Ishikawa (cell line): Measurements from ENCODE around the gene HBZ.

Source experiments
- CEBPB ChIP-seq: IDR thresholded peaks from 2 replicates; pipeline ENCODE4 v1.6.1; 2012
- CREB1 ChIP-seq: IDR thresholded peaks from 2 replicates; pipeline ENCODE4 v1.6.1; 2012; ENCODE audit warnings: low read depth
- EGR1 ChIP-seq: IDR thresholded peaks from 2 replicates; pipeline ENCODE4 v1.6.1; 2012
- EP300 ChIP-seq: IDR thresholded peaks from 2 replicates; pipeline ENCODE4 v1.6.1; 2012; ENCODE audit warnings: borderline replicate concordance
- FOXM1 ChIP-seq: IDR thresholded peaks from 2 replicates; pipeline ENCODE4 v1.6.1; 2012; ENCODE audit warnings: low read depth, borderline replicate concordance
- MAX ChIP-seq: IDR thresholded peaks from 2 replicates; pipeline ENCODE4 v1.6.1; 2012
- NFIC ChIP-seq: IDR thresholded peaks from 2 replicates; pipeline ENCODE4 v1.6.1; 2012
- RAD21 ChIP-seq: IDR thresholded peaks from 2 replicates; pipeline ENCODE4 v1.6.1; 2012; ENCODE audit warnings: low read depth
- REST ChIP-seq: IDR thresholded peaks from 2 replicates; pipeline ENCODE4 v1.6.1; 2012; ENCODE audit warnings: low read depth, mild to moderate bottlenecking
- TAF1 ChIP-seq: IDR thresholded peaks from 2 replicates; pipeline ENCODE4 v1.6.1; 2012; ENCODE audit warnings: low read depth, mild to moderate bottlenecking
- TCF12 ChIP-seq: IDR thresholded peaks from 2 replicates; pipeline ENCODE4 v1.6.1; 2012; ENCODE audit warnings: low read depth
- TEAD4 ChIP-seq: IDR thresholded peaks from 2 replicates; pipeline ENCODE4 v1.6.1; 2012
- YY1 ChIP-seq: IDR thresholded peaks from 2 replicates; pipeline ENCODE4 v1.6.1; 2012; ENCODE audit warnings: low read depth
- ZBTB7A ChIP-seq: IDR thresholded peaks from 2 replicates; pipeline ENCODE4 v1.6.1; 2012; ENCODE audit warnings: low read depth
- TF ChIP-seq, protein P1 (sequence below): IDR thresholded peaks from 2 replicates; pipeline ENCODE4 v1.6.1; 2012

Gene HBZ

GRCh38 chr16:189604-190186 is 37.3 kb downstream of the HBZ start:
- TF ChIP-seq TAF1 = no peak
- no peak for TF ChIP-seq CREB1
- no peak for TF ChIP-seq MAX
- no peak for TF ChIP-seq EP300
- TF ChIP-seq EGR1 = no peak
- TF ChIP-seq YY1 = no peak
- TF ChIP-seq RAD21 = no peak
- TF ChIP-seq REST = no peak
- no peak for TF ChIP-seq ZBTB7A
- TF ChIP-seq, protein P1, sequence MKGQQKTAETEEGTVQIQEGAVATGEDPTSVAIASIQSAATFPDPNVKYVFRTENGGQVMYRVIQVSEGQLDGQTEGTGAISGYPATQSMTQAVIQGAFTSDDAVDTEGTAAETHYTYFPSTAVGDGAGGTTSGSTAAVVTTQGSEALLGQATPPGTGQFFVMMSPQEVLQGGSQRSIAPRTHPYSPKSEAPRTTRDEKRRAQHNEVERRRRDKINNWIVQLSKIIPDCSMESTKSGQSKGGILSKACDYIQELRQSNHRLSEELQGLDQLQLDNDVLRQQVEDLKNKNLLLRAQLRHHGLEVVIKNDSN = no peak
- no peak for TF ChIP-seq CEBPB
- no peak for TF ChIP-seq TEAD4
- TF ChIP-seq NFIC = no peak
- TF ChIP-seq FOXM1 = no peak
- no peak for TF ChIP-seq TCF12

DNA sequence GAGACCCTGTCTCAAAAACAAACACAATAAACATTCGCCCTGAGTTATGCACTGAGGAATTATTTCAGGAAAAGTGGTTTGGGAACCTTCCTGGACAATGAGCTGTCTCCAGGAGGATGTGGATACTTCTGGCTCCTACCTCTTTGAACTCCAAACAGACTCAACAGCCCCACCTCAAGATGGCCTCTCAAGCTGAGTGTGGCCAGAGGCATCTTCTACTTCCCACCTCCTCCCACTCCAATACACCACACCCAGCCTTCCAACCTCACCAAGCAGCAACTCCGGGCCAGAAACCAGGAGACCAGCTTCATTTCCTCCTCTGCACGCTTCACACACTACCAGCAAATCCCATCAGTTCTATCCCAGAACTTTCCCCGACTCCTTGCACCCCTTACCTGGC is 39.4 kb downstream of the HBZ start:
- TF ChIP-seq FOXM1 (no peak), NFIC (no peak), REST (no peak), CEBPB (no peak), TCF12 (no peak), CREB1 (no peak), ZBTB7A (no peak), EGR1 (no peak), EP300 (no peak), MAX (no peak), YY1 (no peak), RAD21 (no peak), TEAD4 (no peak), TAF1 (no peak)
- TF ChIP-seq, protein P1 = no peak

DNA sequence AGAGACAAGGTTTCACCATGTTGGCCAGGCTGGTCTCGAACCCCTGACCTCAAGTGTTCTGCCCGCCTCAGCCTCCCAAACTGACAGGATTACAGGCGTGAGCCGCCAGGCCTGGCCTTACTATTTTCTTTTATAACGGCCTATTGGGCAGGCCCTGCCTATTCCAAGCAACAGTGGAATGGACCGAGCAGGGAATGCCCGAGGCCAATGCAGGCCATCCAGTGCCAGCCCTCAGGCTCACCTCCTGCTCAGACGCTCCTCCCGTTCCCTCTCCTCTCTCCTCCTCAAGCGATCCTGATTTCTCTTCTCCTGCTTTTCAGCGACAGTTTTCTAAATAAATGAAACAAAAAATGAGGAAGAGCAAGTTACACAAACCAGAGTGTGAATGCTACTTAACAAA is 40.2 kb downstream of the HBZ start:
- TF ChIP-seq REST (no peak), CREB1 (no peak), TEAD4 (no peak), TAF1 (no peak), EP300 (no peak), NFIC (no peak), FOXM1 (no peak), CEBPB (no peak), ZBTB7A (no peak), MAX (no peak), EGR1 (no peak)

DNA sequence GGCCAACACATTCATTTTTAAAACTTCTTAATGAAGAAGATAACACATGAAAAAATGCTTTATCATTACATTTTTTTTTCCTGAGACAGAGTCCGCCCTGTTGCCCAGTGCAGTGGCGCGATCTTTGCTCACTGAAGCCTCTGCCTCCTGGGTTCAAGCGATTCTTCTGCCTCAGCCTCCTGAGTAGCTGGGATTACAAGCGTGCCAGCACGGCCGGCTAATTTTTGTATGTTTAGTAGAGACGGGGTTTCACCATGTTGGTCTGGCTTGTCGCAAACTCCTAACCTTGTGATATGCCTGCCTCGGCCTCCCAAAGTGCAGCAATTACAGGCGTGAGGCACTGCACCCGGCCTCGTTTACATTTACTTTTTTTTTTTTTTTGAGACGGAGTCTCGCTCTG is 41.0 kb downstream of the HBZ start:
- TF ChIP-seq TEAD4 (no peak), EP300 (no peak), YY1 (no peak), TCF12 (no peak), FOXM1 (no peak), EGR1 (no peak), CEBPB (no peak), CREB1 (no peak), RAD21 (no peak), ZBTB7A (no peak), TAF1 (no peak), REST (no peak), MAX (no peak), NFIC (no peak)
- TF ChIP-seq, protein P1 = no peak
